ENCODE results near the gene TNNT3.

- no peak for TF ChIP-seq MAX (IDR thresholded peaks at IDR 0.05)
- no peak for TF ChIP-seq EHMT2 (IDR thresholded peaks at IDR 0.05; ENCODE audit: low read depth)
- no peak for TF ChIP-seq CBX8 (IDR thresholded peaks at IDR 0.05)
- no peak for TF ChIP-seq FOSB (CRISPR knock-in tag; IDR thresholded peaks at IDR 0.05)
- no peak for TF ChIP-seq EP300 (IDR thresholded peaks at IDR 0.05)
Measured at GRCh38 chr11:1913271-1914060, 6.0 kb upstream of the TNNT3 start.
